Thoracic aorta (tissue), 2 donors: ENCODE measurements around the gene CFAP97D2. TPM values are rescaled to one million over a fixed set of nuclear protein-coding genes. Genes with fewer than 3 reads are reported as not detected.
"Not testable (repeated sequence)": the region's sequence is repeated elsewhere in the genome, so short reads cannot be mapped to it uniquely, and the experiment has no call there.

Experiments used
- ATAC-seq: fragments of 150-250 bp; one replicate; pipeline ENCODE4 v1.8.0; 2017; ENCODE audit warnings: low read depth; ENCODE audit not compliant: insufficient number of reproducible peaks, low FRiP score
- DNase-seq: peaks from one replicate; pipeline ENCODE4 v3.0.0-alpha.2; 2020; ENCODE audit warnings: low spot score
- H3K27ac ChIP-seq, 2 donors: fragments of 200-600 bp; sonication (generic); 1 replicate in 1 of 2; 2 replicates in 1 of 2; pipeline ENCODE4 v1.5.1; 2016; ENCODE audit warnings: mild to moderate bottlenecking in 2 of 2, moderate library complexity in 2 of 2
- H3K27me3 ChIP-seq: fragments of 200-600 bp; sonication (generic); replicated peaks from 2 replicates; pipeline ENCODE4 v1.6.0; 2016; ENCODE audit warnings: mild to moderate bottlenecking; ENCODE audit not compliant: insufficient read depth
- H3K36me3 ChIP-seq: fragments of 200-600 bp; sonication (generic); one replicate; pipeline ENCODE4 v1.5.1; 2016
- H3K4me1 ChIP-seq, 2 donors: fragments of 200-600 bp; sonication (generic); 1 replicate in 1 of 2; 2 replicates in 1 of 2; pipeline versions ENCODE4 v1.5.1 to v1.6.0; 2016; ENCODE audit warnings: low read depth in 2 of 2, mild to moderate bottlenecking in 1 of 2; ENCODE audit not compliant: control insufficient read depth in 1 of 2
- H3K4me3 ChIP-seq: fragments of 200-600 bp; sonication (generic); 2 replicates; pipeline ENCODE4 v1.5.1; 2016; ENCODE audit warnings: mild to moderate bottlenecking
- H3K9me3 ChIP-seq: fragments of 200-600 bp; sonication (generic); 2 replicates; pipeline ENCODE4 v1.5.1; 2016
- total RNA-seq, 2 donors: library from RNA; depleted of rRNA; stranded (reverse); fragments of >200 nt; gene quantifications; one replicate each; pipeline versions ENCODE4 v1.1.0 to v1.2.3, GENCODE V29; 2016
- TF ChIP-seq, protein P1 (sequence below): fragments of 200-600 bp; sonication (generic); IDR thresholded peaks from one replicate; pipeline ENCODE4 v1.5.1; 2019; ENCODE audit warnings: antibody characterized with exemption

The CFAP97D2 gene
- total RNA-seq, 2 donors from 2014 or later: not detected

DNA sequence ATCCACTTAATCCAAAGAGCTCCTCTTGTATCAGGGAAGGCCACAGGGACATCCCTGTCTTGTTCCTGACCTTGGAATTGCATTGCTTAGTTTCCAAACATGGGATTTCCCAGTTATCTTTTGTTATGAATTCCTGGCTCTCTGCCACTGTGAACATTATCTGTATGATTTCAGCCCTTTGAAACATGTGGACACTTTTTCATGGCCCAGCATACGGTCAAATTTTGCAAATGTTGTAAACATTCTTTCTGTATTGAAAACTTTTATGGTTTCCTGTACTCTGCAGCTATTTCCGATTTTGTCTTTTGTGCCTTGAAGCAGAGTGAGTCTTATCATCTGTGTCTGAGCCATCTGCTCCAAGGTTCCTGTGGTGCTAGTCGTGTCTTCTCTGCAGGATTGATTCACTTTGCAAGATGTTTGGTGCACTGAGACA, 4.5 kb upstream of the CFAP97D2 start:
- Histone ChIP-seq H3K4me1 (no peaks in the 10 kb centered on the region), H3K27me3 (no peaks in the 10 kb centered on the region), H3K9me3 (peaks cover 5% of the 10 kb centered on the region), H3K27ac (no peak overlapping the region), H3K36me3 (no peaks in the 10 kb centered on the region), H3K4me3 (no peak overlapping the region)
- TF ChIP-seq, protein P1, sequence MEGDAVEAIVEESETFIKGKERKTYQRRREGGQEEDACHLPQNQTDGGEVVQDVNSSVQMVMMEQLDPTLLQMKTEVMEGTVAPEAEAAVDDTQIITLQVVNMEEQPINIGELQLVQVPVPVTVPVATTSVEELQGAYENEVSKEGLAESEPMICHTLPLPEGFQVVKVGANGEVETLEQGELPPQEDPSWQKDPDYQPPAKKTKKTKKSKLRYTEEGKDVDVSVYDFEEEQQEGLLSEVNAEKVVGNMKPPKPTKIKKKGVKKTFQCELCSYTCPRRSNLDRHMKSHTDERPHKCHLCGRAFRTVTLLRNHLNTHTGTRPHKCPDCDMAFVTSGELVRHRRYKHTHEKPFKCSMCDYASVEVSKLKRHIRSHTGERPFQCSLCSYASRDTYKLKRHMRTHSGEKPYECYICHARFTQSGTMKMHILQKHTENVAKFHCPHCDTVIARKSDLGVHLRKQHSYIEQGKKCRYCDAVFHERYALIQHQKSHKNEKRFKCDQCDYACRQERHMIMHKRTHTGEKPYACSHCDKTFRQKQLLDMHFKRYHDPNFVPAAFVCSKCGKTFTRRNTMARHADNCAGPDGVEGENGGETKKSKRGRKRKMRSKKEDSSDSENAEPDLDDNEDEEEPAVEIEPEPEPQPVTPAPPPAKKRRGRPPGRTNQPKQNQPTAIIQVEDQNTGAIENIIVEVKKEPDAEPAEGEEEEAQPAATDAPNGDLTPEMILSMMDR: no peak
- ATAC-seq (no peak), DNase-seq (no peak)

DNA sequence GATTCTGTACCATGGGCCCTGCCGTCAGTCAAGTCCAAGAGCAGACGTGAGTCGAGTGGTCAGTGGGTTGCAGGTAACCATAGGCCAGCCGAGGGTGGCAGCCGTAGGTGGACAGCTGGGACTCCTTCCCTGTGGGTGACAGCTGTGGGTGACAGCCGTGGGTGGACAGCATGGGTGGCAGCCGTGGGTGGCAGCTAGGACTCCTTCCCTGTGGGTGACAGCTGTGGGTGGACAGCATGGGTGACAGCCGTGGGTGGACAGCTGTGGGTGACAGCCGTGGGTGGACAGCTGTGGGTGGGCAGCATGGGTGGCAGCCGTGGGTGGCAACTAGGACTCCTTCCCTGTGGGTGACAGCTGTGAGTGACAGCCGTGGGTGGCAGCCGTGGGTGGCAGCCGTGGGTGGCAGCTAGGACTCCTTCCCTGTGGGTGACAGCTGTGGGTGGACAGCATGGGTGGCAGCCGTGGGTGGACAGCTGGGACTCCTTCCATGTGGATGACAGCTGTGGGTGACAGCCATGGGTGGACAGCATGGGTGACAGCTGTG, 2.6 kb upstream of the CFAP97D2 start:
- H3K4me1 ChIP-seq: not testable (repeated sequence)

DNA sequence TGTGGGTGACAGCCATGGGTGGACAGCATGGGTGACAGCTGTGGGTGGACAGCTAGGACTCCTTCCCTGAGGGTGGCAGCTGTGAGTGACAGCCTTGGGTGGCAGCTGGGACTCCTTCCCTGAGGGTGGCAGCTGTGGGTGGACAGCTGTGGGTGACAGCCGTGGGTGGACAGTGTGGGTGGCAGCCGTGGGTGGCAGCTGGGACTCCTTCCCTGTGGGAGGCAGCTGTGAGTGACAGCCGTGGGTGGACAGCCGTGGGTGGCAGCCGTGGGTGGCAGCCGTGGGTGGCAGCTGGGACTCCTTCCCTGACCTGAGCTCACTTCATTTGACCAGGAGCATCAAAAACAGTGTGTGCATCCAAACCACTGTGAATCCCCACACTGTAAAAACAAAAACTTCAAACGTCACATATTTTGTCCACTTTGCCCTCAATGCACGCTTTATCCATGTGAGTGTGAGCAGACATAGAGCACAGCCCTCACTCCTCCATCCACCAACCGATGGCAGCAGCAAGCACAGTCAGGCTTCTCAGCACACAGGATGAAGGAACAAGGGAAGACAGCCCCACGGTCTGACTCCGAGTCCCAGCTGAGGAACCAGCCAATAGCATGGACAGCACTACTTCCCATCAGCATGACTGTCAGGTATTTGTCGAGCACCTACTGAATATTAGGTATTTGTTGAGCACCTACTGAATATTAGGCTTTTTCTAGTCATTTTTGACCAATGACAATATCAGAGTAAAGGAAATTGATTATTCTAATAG, 1.6 kb upstream of the CFAP97D2 start:
- no peak overlapping the region for H3K27ac ChIP-seq
- H3K9me3 ChIP-seq: peaks cover 5% of the 10 kb centered on the region
- TF ChIP-seq, protein P1: no peak
- no peak for DNase-seq
- no peak overlapping the region for H3K4me3 ChIP-seq
- H3K27me3 ChIP-seq: no peaks in the 10 kb centered on the region
- H3K36me3 ChIP-seq: no peaks in the 10 kb centered on the region
- no peak for ATAC-seq
- no peaks in the 10 kb centered on the region for H3K4me1 ChIP-seq

More for the DNA sequence above, 2.6 kb upstream of the CFAP97D2 start:
- not testable (repeated sequence) for ATAC-seq, H3K27me3 ChIP-seq, DNase-seq, H3K27ac ChIP-seq, H3K36me3 ChIP-seq, H3K4me3 ChIP-seq, H3K9me3 ChIP-seq

DNA sequence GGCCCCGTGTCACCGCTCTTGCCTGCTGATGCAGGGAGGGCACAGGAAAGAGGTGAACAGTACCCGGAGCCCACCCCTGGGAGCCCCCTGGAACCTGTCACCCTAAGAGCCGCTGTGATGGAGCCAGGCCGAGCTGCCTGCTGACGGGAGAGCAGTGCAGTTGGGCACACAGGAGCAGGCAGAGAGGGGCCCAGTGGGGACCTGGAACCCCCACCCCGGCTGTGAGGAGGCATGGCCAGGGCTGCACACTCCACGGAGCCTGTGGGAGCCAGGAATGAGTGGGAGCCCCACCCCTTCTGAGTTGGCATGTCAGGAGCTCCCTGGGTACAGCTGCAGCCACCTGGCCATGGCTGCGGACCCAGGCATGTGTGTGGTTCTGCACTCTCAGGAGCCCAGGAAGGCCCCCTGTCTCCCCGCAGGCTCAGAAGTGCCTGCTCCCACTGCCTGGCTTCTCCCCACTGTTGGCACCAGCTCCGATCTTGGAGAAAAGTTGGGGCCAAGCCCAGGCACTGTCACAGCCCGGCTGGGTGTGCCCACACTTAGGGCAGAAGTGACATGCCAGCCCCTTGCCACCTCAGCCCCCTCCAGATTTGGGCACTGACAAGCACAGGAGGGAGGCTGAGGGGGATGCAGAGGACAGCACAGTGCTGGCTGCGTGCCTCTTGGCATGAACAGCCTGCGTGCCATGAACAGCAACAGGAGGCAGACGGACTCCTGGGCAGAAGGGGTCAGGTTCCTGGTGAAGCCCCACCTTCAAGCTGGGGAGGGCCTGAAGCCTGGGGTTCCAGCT, 6.3 kb downstream of the CFAP97D2 start:
- Histone ChIP-seq H3K9me3 (no peaks in the 10 kb centered on the region), H3K4me3 (no peak overlapping the region), H3K27me3 (no peaks in the 10 kb centered on the region), H3K4me1 (no peaks in the 10 kb centered on the region), H3K36me3 (no peaks in the 10 kb centered on the region), H3K27ac (no peak overlapping the region)
- ATAC-seq (no peak), DNase-seq (no peak)
- TF ChIP-seq, protein P1: no peak

DNA sequence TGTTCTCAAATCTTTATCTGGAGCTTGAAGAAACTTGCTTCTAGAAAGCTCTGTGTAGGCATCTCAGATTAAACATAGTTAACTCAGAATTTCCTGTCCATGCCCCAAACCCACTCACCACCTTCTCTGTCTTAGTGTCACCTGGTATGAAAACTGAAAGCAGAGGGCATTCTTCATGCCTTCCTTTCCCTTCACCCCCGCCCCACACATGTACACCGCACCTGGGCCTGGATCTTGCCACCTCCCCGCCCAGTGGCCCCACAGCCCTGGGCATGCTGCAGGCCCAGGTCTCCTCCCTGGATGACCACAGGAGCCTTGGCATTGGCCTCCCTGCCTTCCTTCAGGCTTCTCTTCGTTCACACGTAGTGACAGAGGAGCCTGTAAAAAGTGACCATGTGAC, 15.8 kb downstream of the CFAP97D2 start:
- Histone ChIP-seq H3K27me3 (no peaks in the 10 kb centered on the region), H3K27ac (no peak overlapping the region), H3K9me3 (peaks cover 3% of the 10 kb centered on the region), H3K4me1 (no peaks in the 10 kb centered on the region), H3K36me3 (no peaks in the 10 kb centered on the region), H3K4me3 (no peak overlapping the region)
- TF ChIP-seq, protein P1: no peak
- no peak for ATAC-seq
- DNase-seq: no peak
